ENCODE data around the gene MCF2L.
A peak's percentile ranks its signal among the peaks of the same experiment; 100 is the strongest.

Gene MCF2L

DNA sequence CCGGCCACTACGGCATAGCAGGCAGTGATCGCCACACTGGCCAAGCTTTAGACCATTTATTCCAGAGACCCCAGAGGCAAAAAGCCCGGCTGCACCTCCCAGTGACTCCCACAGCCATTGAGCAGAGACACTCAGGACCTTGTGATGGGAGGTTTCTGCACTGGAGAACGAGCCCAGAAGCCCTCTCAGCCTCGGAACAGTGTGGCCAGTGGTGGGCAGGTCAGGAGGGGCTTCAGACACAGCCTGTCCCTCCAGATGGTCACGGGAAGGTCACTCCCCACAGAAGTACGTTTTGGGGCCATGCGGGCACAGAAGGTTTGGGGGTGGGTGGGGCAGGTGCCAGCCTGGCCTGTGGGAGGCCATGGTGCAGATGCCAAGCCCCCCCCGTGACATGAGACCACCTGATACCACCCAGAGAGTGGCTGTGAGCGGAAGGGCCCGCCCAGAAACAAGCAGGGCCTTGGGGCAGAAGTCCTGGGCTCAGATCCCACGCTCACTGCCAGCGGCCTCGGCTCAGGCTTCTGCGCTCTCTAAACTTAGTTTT is 153.0 kb downstream of the MCF2L start:
- no peak overlapping the region for H3K4me2 ChIP-seq (ENCODE audit: low read length)
- no peaks in the 10 kb centered on the region for H3K36me3 ChIP-seq (replicated peaks; ENCODE audit: low read depth, low read length)
- H2AFZ ChIP-seq (ENCODE audit: low read depth, low read length), result no peak overlapping the region
- H3K9ac ChIP-seq (ENCODE audit: low read length), result no peak overlapping the region
- no peaks in the 10 kb centered on the region for H3K79me2 ChIP-seq (ENCODE audit: low read length)
- no peak overlapping the region for H3K27ac ChIP-seq (ENCODE audit: low read length)
- no peaks in the 10 kb centered on the region for H3K27me3 ChIP-seq (ENCODE audit: low read depth, low read length)
- no peak for TF ChIP-seq EZH2phosphoT487 (IDR thresholded peaks at IDR 0.05; ENCODE audit: low read depth)
- TF ChIP-seq, protein P1, sequence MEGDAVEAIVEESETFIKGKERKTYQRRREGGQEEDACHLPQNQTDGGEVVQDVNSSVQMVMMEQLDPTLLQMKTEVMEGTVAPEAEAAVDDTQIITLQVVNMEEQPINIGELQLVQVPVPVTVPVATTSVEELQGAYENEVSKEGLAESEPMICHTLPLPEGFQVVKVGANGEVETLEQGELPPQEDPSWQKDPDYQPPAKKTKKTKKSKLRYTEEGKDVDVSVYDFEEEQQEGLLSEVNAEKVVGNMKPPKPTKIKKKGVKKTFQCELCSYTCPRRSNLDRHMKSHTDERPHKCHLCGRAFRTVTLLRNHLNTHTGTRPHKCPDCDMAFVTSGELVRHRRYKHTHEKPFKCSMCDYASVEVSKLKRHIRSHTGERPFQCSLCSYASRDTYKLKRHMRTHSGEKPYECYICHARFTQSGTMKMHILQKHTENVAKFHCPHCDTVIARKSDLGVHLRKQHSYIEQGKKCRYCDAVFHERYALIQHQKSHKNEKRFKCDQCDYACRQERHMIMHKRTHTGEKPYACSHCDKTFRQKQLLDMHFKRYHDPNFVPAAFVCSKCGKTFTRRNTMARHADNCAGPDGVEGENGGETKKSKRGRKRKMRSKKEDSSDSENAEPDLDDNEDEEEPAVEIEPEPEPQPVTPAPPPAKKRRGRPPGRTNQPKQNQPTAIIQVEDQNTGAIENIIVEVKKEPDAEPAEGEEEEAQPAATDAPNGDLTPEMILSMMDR (IDR thresholded peaks at IDR 0.05; ENCODE audit: low read depth, low read length), result no peak
- no peak overlapping the region for H3K4me3 ChIP-seq (ENCODE audit: low read length)
- no peaks in the 10 kb centered on the region for H3K4me1 ChIP-seq (ENCODE audit: low read length)
- H3K9me3 ChIP-seq (ENCODE audit: insufficient read depth, low read length), result no peaks in the 10 kb centered on the region
- no peaks in the 10 kb centered on the region for H4K20me1 ChIP-seq (ENCODE audit: insufficient read depth, low read length)

DNA sequence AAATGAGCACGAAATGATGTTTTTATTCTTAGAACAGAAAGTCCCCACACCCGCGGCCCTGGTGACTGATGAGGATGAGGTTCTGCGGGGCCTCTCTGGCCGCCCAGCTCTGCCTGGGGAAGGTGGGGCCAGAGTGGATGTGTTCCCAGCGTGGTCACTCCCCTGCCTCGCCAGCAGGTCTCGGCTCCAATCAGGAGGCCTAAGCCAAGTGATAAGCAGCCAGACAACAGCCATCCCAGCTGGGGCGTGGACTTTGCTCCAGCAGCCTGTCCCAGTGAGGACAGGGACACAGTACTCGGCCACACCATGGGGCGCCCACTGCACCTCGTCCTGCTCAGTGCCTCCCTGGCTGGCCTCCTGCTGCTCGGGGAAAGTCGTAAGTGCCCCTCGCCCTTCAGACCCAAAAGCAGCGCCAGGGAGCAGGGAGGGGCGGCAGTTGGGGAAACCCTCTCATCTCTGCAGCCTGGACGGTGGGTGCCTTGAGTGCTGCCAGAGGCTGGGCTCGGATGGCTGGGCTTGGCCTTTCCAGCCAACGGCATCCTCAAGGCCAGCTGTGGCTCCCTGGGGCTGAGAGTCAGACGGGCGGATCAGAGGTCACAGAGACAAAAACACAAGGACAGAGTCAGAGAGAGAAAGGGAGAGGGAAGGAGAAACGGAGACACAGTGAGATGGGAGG is 153.7 kb downstream of the MCF2L start, which contains the start of gene F10:
TSS of gene F10 (plus strand) at position 250 of the 676 bp plus-strand sequence. CDS start at position 307, 57 bp downstream.
- H2AFZ ChIP-seq (ENCODE audit: low read depth, low read length), result no peak within 1 kb of the TSS
- no peaks in the 10 kb centered on the region for H4K20me1 ChIP-seq (ENCODE audit: insufficient read depth, low read length)
- H3K9ac ChIP-seq (ENCODE audit: low read length), result no peak within 1 kb of the TSS
- no peaks in the 10 kb centered on the region for H3K27me3 ChIP-seq (ENCODE audit: low read depth, low read length)
- TF ChIP-seq, protein P1 (IDR thresholded peaks at IDR 0.05; ENCODE audit: low read depth, low read length), result no peak
- TF ChIP-seq EZH2phosphoT487 (IDR thresholded peaks at IDR 0.05; ENCODE audit: low read depth), result no peak
- no peak within 1 kb of the TSS for H3K27ac ChIP-seq (ENCODE audit: low read length)
- no peaks in the 10 kb centered on the region for H3K79me2 ChIP-seq (ENCODE audit: low read length)
- H3K9me3 ChIP-seq (ENCODE audit: insufficient read depth, low read length), result no peaks in the 10 kb centered on the region
- no peak within 1 kb of the TSS for H3K4me2 ChIP-seq (ENCODE audit: low read length)
- H3K4me3 ChIP-seq (ENCODE audit: low read length), result no peak within 1 kb of the TSS
- no peaks in the 10 kb centered on the region for H3K36me3 ChIP-seq (replicated peaks; ENCODE audit: low read depth, low read length)
- H3K4me1 ChIP-seq (ENCODE audit: low read length), result peaks cover 2% of the 10 kb centered on the region; the same call in 1 of the 2 replicates

DNA sequence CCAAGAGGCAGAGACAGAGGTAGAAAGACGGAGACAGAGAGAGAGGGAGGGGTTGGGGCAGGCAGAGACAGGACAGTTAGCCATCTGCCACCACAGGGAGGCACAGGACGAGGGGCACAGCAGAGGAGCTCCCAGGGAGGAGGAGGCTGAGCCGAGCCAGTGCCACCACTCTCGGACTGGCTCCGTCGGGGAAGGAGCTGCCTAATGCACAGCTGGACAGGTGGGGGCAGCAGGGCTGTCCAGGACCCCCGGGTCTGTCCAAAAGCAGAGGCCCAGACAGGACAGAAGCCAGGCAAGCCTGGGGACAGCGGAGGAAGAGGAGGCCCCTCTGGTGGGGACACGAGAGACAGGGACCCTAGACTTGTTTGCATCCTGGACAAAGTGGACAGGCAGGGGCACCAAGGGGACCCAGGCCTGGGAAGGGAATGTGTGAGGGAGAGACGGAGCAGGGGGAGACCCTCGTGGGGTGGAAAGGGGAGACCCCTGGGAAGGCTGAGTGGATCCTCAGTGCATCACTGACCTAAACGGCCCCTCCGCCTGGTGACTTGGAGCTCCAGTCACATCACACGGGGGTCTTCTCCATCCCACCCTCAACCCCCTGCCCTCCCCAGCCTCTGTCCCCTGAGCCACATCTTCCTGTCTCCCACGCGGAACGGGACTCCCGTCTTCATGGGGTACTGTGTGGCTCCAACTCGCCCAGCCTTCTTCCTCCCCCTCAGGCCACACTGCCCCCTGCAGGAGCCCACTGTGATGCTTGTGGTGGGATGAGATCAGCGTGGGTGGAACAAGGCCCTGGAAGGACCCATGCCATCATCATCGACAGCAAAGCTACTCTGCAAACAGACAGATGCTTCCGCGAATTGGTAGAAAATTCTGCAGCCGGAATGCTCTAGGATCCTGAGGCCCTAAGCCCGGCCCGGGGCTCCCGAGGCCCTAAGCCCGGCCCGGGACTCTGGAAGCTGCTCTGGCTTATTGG is 154.5 kb downstream of the MCF2L start:
- H3K27ac ChIP-seq (ENCODE audit: low read length), result no peak overlapping the region
- H3K9ac ChIP-seq (ENCODE audit: low read length), result no peak overlapping the region
- no peak overlapping the region for H3K4me3 ChIP-seq (ENCODE audit: low read length)
- H3K27me3 ChIP-seq (ENCODE audit: low read depth, low read length), result no peaks in the 10 kb centered on the region
- no peaks in the 10 kb centered on the region for H4K20me1 ChIP-seq (ENCODE audit: insufficient read depth, low read length)
- H3K79me2 ChIP-seq (ENCODE audit: low read length), result no peaks in the 10 kb centered on the region
- no peak overlapping the region for H3K4me2 ChIP-seq (ENCODE audit: low read length)
- no peaks in the 10 kb centered on the region for H3K36me3 ChIP-seq (replicated peaks; ENCODE audit: low read depth, low read length)
- H3K4me1 ChIP-seq (ENCODE audit: low read length), result peaks cover 9% of the 10 kb centered on the region; the same call in 1 of the 2 replicates
- TF ChIP-seq EZH2phosphoT487 (IDR thresholded peaks at IDR 0.05; ENCODE audit: low read depth), result no peak
- TF ChIP-seq, protein P1 (IDR thresholded peaks at IDR 0.05; ENCODE audit: low read depth, low read length), result peak; percentile 46
- H3K9me3 ChIP-seq (ENCODE audit: insufficient read depth, low read length), result no peaks in the 10 kb centered on the region
- no peak overlapping the region for H2AFZ ChIP-seq (ENCODE audit: low read depth, low read length)

Data from OCI-LY3 (cell line).